Measurements from ENCODE around the gene ANGPTL4.

- TF ChIP-seq CTCF (conservative IDR thresholded peaks at IDR 0.05 in 1 of 2, IDR thresholded peaks at IDR 0.05 in 1 of 2; ENCODE audit: low read depth in 1 of 2, low read length in 2 of 2) (no peak), EZH2 (IDR thresholded peaks at IDR 0.05; ENCODE audit: low read length, missing control alignments) (no peak)
These were observed 11.7 kb upstream of the ANGPTL4 start for GRCh38 chr19:8352134-8352827.
